Panc1 (cell line): ENCODE results near the gene ZMYM2. TPM values are rescaled to one million over a fixed set of nuclear protein-coding genes. Genes with fewer than 3 reads are reported as not detected.

Experiments used
- ATAC-seq: fragments of 200-7000 bp; cut with Tn5 transposase; 2 replicates; pipeline ENCODE4 v1.9.1; 2020; ENCODE audit warnings: mild to moderate bottlenecking, moderate library complexity
- BruUV-seq: library from RNA; stranded (reverse); fragments of 400-500 nt; replicated peaks from 2 replicates; lab custom pipeline; 2021; lab: Mats Ljungman, UMichigan
- CTCF ChIA-PET: fragments of 300-600 bp; sonication (Branson Sonifier 250); formaldehyde crosslinking; loops from one replicate; lab custom pipeline; 2022; ENCODE audit warnings: antibody characterized with exemption; lab: Charles Lee
- POLR2A ChIA-PET: fragments of 300-600 bp; sonication (Branson Sonifier 250); formaldehyde crosslinking; loops from one replicate; lab custom pipeline; 2022; ENCODE audit warnings: antibody characterized with exemption; lab: Charles Lee
- DNase-seq: peaks from one replicate; pipeline ENCODE4 v3.0.0-alpha.2; 2010; ENCODE audit warnings: low read depth, low spot score
- H3K27ac ChIP-seq: 2 replicates; pipeline ENCODE4 v1.5.1; 2011; ENCODE audit warnings: mild to moderate bottlenecking, low read length, inconsistent platforms
- H3K27me3 ChIP-seq: fragments of 200-500 bp; sonication (Bioruptor generic); 2 replicates; pipeline ENCODE4 v1.6.0; 2014; ENCODE audit warnings: low read length, inconsistent platforms; ENCODE audit not compliant: control insufficient read depth, insufficient read depth
- H3K36me3 ChIP-seq: fragments of 200-500 bp; sonication (Bioruptor generic); 2 replicates; pipeline ENCODE4 v1.5.1; 2014; ENCODE audit warnings: inconsistent platforms, mild to moderate bottlenecking, low read length, moderate library complexity; ENCODE audit not compliant: control insufficient read depth, insufficient read depth
- H3K4me1 ChIP-seq: 2 replicates; pipeline ENCODE4 v1.5.1; 2011; ENCODE audit warnings: inconsistent platforms, mild to moderate bottlenecking, low read length, moderate library complexity; ENCODE audit not compliant: control insufficient read depth, insufficient read depth
- H3K4me3 ChIP-seq, 2 experiments: 2 replicates each; pipeline ENCODE4 v1.5.1; 2011 to 2012; ENCODE audit warnings: low read depth in 2 of 2, low read length in 2 of 2, mild to moderate bottlenecking in 2 of 2, inconsistent platforms in 1 of 2, moderate library complexity in 1 of 2
- H3K9me3 ChIP-seq: fragments of 200-500 bp; sonication (Bioruptor generic); 2 replicates; pipeline ENCODE4 v1.5.1; 2014; ENCODE audit warnings: low read depth, mild to moderate bottlenecking, inconsistent platforms, low read length, moderate library complexity; ENCODE audit not compliant: control insufficient read depth, insufficient read depth
- CTCF ChIP-seq: fragments of 450-650 bp; IDR thresholded peaks from 2 replicates; pipeline ENCODE4 v1.5.1; 2017; ENCODE audit warnings: mild to moderate bottlenecking
- POLR2AphosphoS5 ChIP-seq: IDR thresholded peaks from 2 replicates; pipeline ENCODE4 v1.6.1; 2012; ENCODE audit warnings: mild to moderate bottlenecking, low read depth, low read length, moderate library complexity
- REST ChIP-seq, 2 experiments: IDR thresholded peaks; 2 replicates each; pipeline ENCODE4 v1.6.1; 2011 to 2012; ENCODE audit warnings: low read depth in 2 of 2, control low read depth in 1 of 2, low read length in 1 of 2, mild to moderate bottlenecking in 1 of 2, moderate library complexity in 1 of 2; ENCODE audit not compliant: insufficient read depth in 1 of 2
- SIN3A ChIP-seq: IDR thresholded peaks from 2 replicates; pipeline ENCODE4 v1.6.1; 2012; ENCODE audit warnings: low read depth, mild to moderate bottlenecking, low read length, moderate library complexity, borderline replicate concordance; ENCODE audit not compliant: insufficient read depth
- TCF7L2 ChIP-seq: IDR thresholded peaks from 2 replicates; pipeline ENCODE4 v1.6.1; 2011; ENCODE audit warnings: mild to moderate bottlenecking, low read depth, low read length, inconsistent platforms
- in situ Hi-C: cut with HindIII; loops from 2 replicates; pipeline ENCODE4 v1.10.0; 2016; ENCODE audit warnings: low sequenced_read_pairs, low pct_unique_long_range_greater_than_20kb
- intact Hi-C: fragments of 100-400 bp; cut with micrococcal nuclease; formaldehyde crosslinking; loops from one replicate; pipeline ENCODE4 v1.10.0; 2022; ENCODE audit not compliant: unreplicated experiment
- total RNA-seq: library from RNA; stranded (reverse); gene quantifications from one replicate; pipeline ENCODE4 v1.2.1, GENCODE V29; 2021; ENCODE audit not compliant: unreplicated experiment

Gene ZMYM2
- total RNA-seq, 1 experiment from 2014 or later, result 64.3 TPM

GRCh38 chr13:20017365-20017711 lies 58.8 kb downstream of the ZMYM2 start:
- DNase-seq (no peak), ATAC-seq (no peak)
- intact Hi-C loops, result no loop called here
- Histone ChIP-seq H3K4me1 (no peaks in the 10 kb centered on the region), H3K27ac (no peak overlapping the region), H3K4me3 (no peak overlapping the region), H3K27me3 (no peaks in the 10 kb centered on the region), H3K9me3 (peaks cover 18% of the 10 kb centered on the region; the same call in 1 of the 2 replicates), H3K36me3 (no peaks in the 10 kb centered on the region; the same call in none of the 2 replicates)
- TF ChIP-seq SIN3A (no peak), POLR2AphosphoS5 (no peak), CTCF (no peak)
- CTCF ChIA-PET, result no interaction called here
- POLR2A ChIA-PET, result no interaction called here
- in situ Hi-C loops, result no loop called here
- no TSS peak for BruUV-seq

- BruUV-seq, result no TSS peak
- in situ Hi-C loops, result no loop called here
- Histone ChIP-seq H3K36me3 (no peaks in the 10 kb centered on the region; the same call in none of the 2 replicates), H3K4me1 (no peaks in the 10 kb centered on the region), H3K27me3 (no peaks in the 10 kb centered on the region), H3K27ac (no peak overlapping the region), H3K4me3 (no peak overlapping the region), H3K9me3 (peaks cover 18% of the 10 kb centered on the region; the same call in 1 of the 2 replicates)
- TF ChIP-seq TCF7L2, result no peak
- no peak for TF ChIP-seq SIN3A
- TF ChIP-seq POLR2AphosphoS5, result no peak
- no peak for TF ChIP-seq CTCF
- TF ChIP-seq REST (IDR thresholded peaks at IDR 0.05; ENCODE audit: insufficient read depth in 1 of 2, low read depth in 2 of 2, low read length in 1 of 2), result no peak
- ChIA-PET POLR2A (no interaction called here), CTCF (no interaction called here)
- no peak for ATAC-seq
- no peak for DNase-seq
- intact Hi-C loops, result no loop called here
These were observed 60.5 kb downstream of the ZMYM2 start for GRCh38 chr13:20019043-20019442.
